NT2/D1 (cell line): ENCODE results near the gene ZSWIM6.

Experiments
- DNase-seq: peaks from one replicate; pipeline ENCODE4 v3.0.0-alpha.2; 2011; ENCODE audit warnings: low read depth, low spot score
- H3K27me3 ChIP-seq: 2 replicates; pipeline ENCODE4 v1.6.0; 2011; ENCODE audit warnings: mild to moderate bottlenecking; ENCODE audit not compliant: insufficient read length, insufficient read depth
- H3K36me3 ChIP-seq: 2 replicates; pipeline ENCODE4 v1.6.1; 2011; ENCODE audit warnings: mild to moderate bottlenecking, low read length, mixed read lengths; ENCODE audit not compliant: insufficient read depth, insufficient read length
- H3K4me1 ChIP-seq: 2 replicates; pipeline ENCODE4 v1.5.1; 2011; ENCODE audit not compliant: insufficient read depth, insufficient read length
- H3K4me3 ChIP-seq: 2 replicates; pipeline ENCODE4 v1.5.1; 2011; ENCODE audit warnings: low read depth; ENCODE audit not compliant: insufficient read length
- H3K9ac ChIP-seq: 2 replicates; pipeline ENCODE4 v1.6.0; 2011; ENCODE audit warnings: low read depth; ENCODE audit not compliant: insufficient read length
- H3K9me3 ChIP-seq: 2 replicates; pipeline ENCODE4 v1.5.1; 2011; ENCODE audit warnings: mild to moderate bottlenecking, low read length; ENCODE audit not compliant: insufficient read depth
- SUZ12 ChIP-seq: IDR thresholded peaks from 2 replicates; pipeline ENCODE4 v1.6.1; 2011; ENCODE audit not compliant: insufficient read length, insufficient read depth; ENCODE audit errors: extremely low read depth
- YY1 ChIP-seq: IDR thresholded peaks from 2 replicates; pipeline ENCODE4 v1.6.1; 2011; ENCODE audit not compliant: insufficient read length, insufficient read depth
- ZNF274 ChIP-seq: IDR thresholded peaks from 2 replicates; pipeline ENCODE4 v1.6.1; 2011; ENCODE audit warnings: mild to moderate bottlenecking, low read depth, low read length

ZSWIM6 gene

DNA sequence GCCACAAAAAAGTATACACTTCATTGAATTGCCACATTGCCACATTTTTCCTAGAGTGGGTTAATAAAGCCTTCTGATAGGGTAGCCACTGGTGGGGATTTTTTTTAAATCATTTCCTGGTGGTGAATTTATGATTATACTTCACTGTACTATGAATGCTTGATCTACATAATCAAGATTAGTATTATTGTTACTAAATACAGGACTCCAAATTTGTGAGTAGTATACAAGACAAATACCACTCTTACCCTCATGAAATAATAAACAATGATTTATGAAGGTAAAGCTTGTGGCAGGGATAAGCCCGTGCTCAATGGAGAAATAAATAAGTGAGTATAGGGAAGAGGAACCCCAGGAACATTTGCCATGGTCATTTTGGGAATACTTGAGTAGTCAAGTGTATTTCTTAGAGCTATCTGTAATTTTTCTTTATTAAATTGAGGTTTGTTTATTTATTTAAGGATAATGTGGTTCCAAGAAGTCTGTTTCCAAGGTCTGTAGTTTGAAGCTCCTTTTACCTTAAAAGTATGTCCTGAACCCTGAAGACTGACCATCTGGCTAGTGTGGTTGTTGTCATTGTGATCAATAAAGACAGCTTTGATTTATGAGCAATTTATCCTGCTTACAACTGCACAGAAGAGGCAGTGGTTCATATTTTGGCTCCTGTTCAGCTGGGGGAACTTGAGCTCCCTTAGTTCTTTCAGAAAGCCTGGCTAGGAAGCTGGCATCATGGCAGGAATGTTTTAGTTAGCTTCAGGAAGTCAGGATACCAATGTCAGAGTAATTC, 118.6 kb downstream of the ZSWIM6 start:
- Histone ChIP-seq H3K4me3 (no peak overlapping the region), H3K36me3 (no peaks in the 10 kb centered on the region), H3K4me1 (peaks cover 3% of the 10 kb centered on the region), H3K9ac (no peak overlapping the region), H3K9me3 (peaks cover 11% of the 10 kb centered on the region), H3K27me3 (no peaks in the 10 kb centered on the region)
- TF ChIP-seq SUZ12 (no peak), YY1 (no peak), ZNF274 (no peak)
- no peak for DNase-seq

DNA sequence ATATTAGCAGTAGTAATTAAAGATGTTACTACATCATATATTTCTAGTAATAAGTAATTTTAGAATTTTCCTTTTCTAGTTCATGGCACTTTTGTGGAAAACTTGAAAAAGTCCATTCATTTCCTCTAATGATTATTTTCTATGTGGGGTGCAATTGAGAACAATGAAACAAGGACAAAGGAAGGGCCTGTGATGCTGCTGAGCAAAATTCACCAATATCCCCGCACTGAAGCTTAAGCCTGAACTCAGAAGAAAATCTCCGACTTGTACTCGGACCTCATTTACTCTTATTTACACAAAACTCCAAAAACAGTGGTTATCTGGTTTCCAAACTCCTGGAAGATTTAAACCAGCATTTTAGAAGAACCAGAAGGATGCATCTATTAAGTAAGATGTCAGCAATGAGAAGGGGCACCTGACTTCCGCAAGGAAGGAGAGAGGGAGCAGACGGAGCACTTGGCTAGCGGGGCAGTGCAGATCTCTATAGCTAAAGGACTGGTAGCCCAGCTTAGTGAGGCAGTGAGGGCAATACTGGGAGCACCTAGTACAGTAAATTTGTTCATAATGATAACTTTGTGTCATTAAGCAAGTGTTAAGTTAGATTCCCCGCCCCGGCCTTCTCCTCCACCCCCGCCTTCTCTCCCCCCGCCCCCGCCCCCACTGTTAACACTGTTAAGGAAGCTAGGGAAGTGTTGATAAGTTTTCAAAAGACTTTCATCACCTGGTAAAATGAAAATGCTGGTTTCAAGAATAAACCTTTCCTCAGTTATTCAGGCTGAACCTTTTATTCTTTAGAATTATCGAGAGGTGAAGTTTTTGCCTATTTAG, 123.3 kb downstream of the ZSWIM6 start:
- Histone ChIP-seq H3K27me3 (no peaks in the 10 kb centered on the region), H3K9ac (no peak overlapping the region), H3K4me3 (no peak overlapping the region), H3K4me1 (no peaks in the 10 kb centered on the region), H3K9me3 (no peaks in the 10 kb centered on the region), H3K36me3 (no peaks in the 10 kb centered on the region)
- no peak for TF ChIP-seq YY1
- no peak for TF ChIP-seq ZNF274
- no peak for TF ChIP-seq SUZ12
- no peak for DNase-seq

DNA sequence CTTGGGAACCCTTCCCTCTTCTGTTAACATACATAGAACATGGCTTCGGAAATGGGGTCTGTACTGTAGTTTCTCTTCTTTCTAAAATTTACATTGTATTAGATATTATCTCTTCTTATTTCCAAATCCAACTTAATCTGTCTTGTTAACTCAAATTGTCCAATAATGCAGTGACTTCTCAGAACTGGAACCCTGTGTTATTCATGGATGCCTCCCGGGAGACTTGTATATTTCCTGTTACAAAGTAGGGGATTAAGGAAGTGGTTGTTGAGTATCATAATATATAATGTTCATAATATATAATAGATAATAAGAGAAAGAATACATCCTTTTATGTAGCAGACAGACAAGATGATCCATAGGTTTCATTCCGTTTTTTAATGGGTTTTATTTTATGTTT, 128.4 kb downstream of the ZSWIM6 start:
- Histone ChIP-seq H3K4me1 (no peaks in the 10 kb centered on the region), H3K27me3 (no peaks in the 10 kb centered on the region), H3K36me3 (no peaks in the 10 kb centered on the region), H3K9ac (no peak overlapping the region), H3K4me3 (no peak overlapping the region), H3K9me3 (no peaks in the 10 kb centered on the region)
- no peak for TF ChIP-seq SUZ12
- DNase-seq: no peak

DNA sequence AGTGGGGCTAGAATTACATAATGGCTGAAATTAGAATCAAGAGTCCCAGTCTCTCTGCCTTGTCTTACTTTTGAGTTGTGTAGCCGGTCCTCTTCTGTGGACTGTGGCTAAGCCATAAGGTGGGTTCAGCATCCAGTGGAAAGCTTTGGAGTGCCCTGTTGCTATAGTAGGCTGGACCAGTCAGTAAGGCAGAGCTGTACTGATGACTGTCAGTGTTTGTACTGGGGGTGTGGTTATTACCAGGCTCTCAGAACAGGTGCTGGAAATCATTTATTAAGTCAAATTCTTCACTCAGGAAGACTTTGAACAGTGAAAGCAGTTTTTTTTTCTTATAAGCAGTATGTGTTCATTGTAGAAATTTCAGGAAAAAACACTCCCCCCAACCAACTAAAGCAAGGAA, 129.4 kb downstream of the ZSWIM6 start:
- H3K4me1 ChIP-seq: no peaks in the 10 kb centered on the region
- no peak for DNase-seq
- no peak overlapping the region for H3K4me3 ChIP-seq

DNA sequence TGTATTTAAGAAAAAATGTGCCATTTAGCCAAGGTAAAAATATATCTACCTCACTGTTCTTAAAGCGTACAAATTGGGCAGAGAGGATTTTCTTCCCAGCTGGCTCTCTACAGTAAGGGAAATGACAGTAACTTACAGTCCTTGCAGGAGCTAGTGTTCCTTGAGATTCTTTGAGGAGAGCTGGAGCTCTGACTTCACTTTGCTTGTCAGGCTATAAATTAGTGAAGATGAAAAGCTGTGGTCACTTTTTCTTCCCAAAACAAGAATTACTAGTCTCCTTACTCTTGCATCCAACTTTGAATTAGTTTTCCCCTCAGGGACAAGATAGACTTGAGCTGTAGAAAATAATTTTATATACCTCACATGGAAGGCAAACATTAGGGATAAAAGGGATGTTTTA, 129.9 kb downstream of the ZSWIM6 start:
- no peak for TF ChIP-seq SUZ12
- no peak for TF ChIP-seq ZNF274
- TF ChIP-seq YY1: no peak
- Histone ChIP-seq H3K9ac (no peak overlapping the region), H3K27me3 (no peaks in the 10 kb centered on the region), H3K9me3 (no peaks in the 10 kb centered on the region), H3K4me1 (no peaks in the 10 kb centered on the region), H3K4me3 (no peak overlapping the region), H3K36me3 (no peaks in the 10 kb centered on the region)
- no peak for DNase-seq

More for the DNA sequence above, 129.4 kb downstream of the ZSWIM6 start:
- Histone ChIP-seq H3K9ac (no peak overlapping the region), H3K36me3 (no peaks in the 10 kb centered on the region), H3K9me3 (no peaks in the 10 kb centered on the region), H3K27me3 (no peaks in the 10 kb centered on the region)
- TF ChIP-seq SUZ12 (no peak), YY1 (no peak), ZNF274 (no peak)

DNA sequence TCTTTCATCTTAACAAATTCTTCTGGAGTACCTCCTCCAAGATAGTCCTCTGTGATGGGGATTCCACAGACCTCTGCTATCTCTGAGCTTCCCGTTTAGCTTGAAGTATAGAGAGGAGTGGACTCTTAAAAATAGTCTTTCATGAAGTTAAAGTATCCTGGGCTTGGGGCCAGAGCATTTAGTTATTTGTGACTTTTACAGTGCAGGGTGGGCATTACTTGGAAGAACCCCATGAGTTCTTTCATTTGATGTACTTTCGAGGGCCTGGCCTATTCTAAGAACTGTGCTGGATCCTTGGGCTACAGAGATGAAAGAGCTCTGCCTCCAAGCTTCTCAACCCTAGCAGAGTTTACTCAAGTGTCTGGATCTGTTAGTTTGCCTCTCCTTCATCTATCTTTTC, 131.5 kb downstream of the ZSWIM6 start:
- no peaks in the 10 kb centered on the region for H3K36me3 ChIP-seq
- H3K4me3 ChIP-seq: no peak overlapping the region
- no peaks in the 10 kb centered on the region for H3K27me3 ChIP-seq
- TF ChIP-seq SUZ12: no peak
- TF ChIP-seq ZNF274: no peak
- no peak for TF ChIP-seq YY1
- H3K4me1 ChIP-seq: no peaks in the 10 kb centered on the region
- no peak overlapping the region for H3K9ac ChIP-seq
- no peaks in the 10 kb centered on the region for H3K9me3 ChIP-seq
- no peak for DNase-seq

DNA sequence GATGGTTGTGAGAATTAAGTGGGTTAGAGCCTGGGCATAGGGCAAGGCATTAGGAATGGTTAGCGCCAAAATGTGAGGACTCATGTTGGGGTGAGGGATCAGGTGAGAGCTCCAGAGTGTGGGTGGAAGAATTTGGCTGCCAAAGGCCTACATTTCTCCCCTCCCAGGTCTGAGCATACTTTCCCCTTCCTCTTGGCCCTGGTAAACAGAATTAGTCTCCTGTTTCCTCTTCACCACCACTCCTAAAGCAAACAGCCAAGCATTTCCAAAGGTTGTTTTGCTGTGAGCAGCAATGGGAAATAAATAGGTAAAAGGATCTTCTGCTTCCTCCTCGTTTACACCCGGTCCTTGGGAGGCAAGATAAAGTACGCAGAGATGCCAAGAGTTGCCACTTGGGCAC, 132.5 kb downstream of the ZSWIM6 start:
- Histone ChIP-seq H3K4me1 (no peaks in the 10 kb centered on the region), H3K4me3 (no peak overlapping the region), H3K27me3 (no peaks in the 10 kb centered on the region), H3K9ac (no peak overlapping the region), H3K9me3 (no peaks in the 10 kb centered on the region), H3K36me3 (no peaks in the 10 kb centered on the region)
- no peak for DNase-seq
- no peak for TF ChIP-seq ZNF274
